ENCODE results near the gene B4GALNT1. TPM values are rescaled to one million over a fixed set of nuclear protein-coding genes. Genes with fewer than 3 reads are reported as not detected.

Gene B4GALNT1
- total RNA-seq: 1.9 and 2.8 TPM in 2 replicates

DNA sequence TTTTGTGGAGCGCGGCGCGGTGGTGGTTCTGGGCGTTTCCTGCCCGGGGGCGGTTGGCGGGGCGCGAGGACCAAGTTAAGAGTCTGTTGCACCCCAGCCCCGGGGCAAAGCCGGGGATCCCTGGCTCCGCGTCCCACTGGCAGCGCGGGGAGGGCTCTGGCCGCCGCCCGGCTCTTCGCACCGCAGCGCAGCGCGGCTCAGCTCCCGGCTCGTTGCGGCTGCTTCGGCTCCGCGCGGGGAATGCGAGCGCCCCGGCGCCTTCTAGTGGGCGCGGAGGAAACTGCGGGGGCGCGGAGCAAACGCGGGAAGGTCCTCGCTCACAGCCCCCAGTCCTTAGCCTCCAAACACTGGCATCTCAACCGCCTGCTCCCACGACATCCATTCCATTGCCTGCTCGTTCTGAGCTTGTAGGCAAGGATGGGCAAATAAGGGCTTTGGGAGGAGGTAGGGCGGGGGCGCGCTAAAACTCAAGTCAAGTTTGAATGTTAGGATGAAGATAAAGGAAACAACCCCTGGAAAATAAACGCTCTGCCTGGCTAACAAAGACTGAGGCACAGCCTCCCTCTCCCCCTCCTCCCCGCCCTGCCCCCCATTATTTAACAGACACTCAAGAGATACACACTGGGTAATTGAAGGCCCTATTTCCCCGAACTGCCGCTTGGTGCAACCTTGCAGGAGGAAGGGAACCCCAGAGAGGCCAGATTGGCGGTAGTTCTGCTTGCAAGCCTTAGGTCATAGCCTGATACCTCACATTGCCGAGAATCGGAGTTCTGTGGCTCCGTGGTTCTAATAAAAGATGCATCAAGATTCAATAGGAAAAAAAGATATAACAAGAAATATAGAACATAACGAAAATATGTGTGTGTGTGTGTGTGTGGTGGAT, at the start of gene B4GALNT1:
TSS of gene B4GALNT1 (minus strand) at position 244 of the 883 bp plus-strand sequence. CDS start 1,069 bp downstream, outside the sequence.

GRCh38 chr12:57611108-57611826, 21.7 kb downstream of the B4GALNT1 start, which contains the start of gene ARHGEF25:
ARHGEF25 (plus strand) TSS chr12:57611435; CDS start chr12:57611895, 460 bp downstream.

GRCh38 chr12:57604454-57604991, 28.5 kb downstream of the B4GALNT1 start, which contains the start of gene DTX3:
DTX3 (plus strand) TSS chr12:57604824; CDS start chr12:57606518, 1,694 bp downstream.

GRCh38 chr12:57590864-57591781, 41.9 kb downstream of the B4GALNT1 start, which contains the start of gene PIP4K2C:
PIP4K2C (plus strand) TSS chr12:57591192; CDS start chr12:57591290, 98 bp downstream.

Other genes with a start within 250 kb of the B4GALNT1 start
- gene R3HDM2, start 202.2 kb downstream of the B4GALNT1 start, total RNA-seq: 6.9 and 8.7 TPM in 2 replicates
- gene INHBC, start 198.4 kb downstream of the B4GALNT1 start, total RNA-seq: not detected in 2 replicates
- gene INHBE, start 177.9 kb downstream of the B4GALNT1 start, total RNA-seq: 0.38 and 0.85 TPM in 2 replicates
- gene GLI1, start 173.4 kb downstream of the B4GALNT1 start, total RNA-seq: under 0.01 and 0.38 TPM in 2 replicates
- 0.38 TPM in 1 of 2 replicates, not detected in the other for gene ARHGAP9, start 153.3 kb downstream of the B4GALNT1 start, total RNA-seq
- 81.5 and 172 TPM in 2 replicates for gene MARS1, start 145.1 kb downstream of the B4GALNT1 start, total RNA-seq
- gene DDIT3, start 112.7 kb downstream of the B4GALNT1 start, total RNA-seq: 17.6 and 85.4 TPM in 2 replicates
- 2.9 and 3.9 TPM in 2 replicates for gene MBD6, start 110.4 kb downstream of the B4GALNT1 start, total RNA-seq
- 79.5 and 89.1 TPM in 2 replicates for gene DCTN2, start 86.0 kb downstream of the B4GALNT1 start, total RNA-seq
- 0.19 and 0.28 TPM in 2 replicates for gene KIF5A, start 83.2 kb downstream of the B4GALNT1 start, total RNA-seq
- 18.2 and 19.2 TPM in 2 replicates for gene PIP4K2C, start 42.0 kb downstream of the B4GALNT1 start, total RNA-seq
- gene DTX3, start 28.4 kb downstream of the B4GALNT1 start, total RNA-seq: 5.4 and 14.7 TPM in 2 replicates
- gene ARHGEF25, start 21.8 kb downstream of the B4GALNT1 start, total RNA-seq: 12.5 and 27.1 TPM in 2 replicates
- gene OS9, start 60.9 kb upstream of the B4GALNT1 start, total RNA-seq: 133 and 376 TPM in 2 replicates
- gene AGAP2, start 105.5 kb upstream of the B4GALNT1 start, total RNA-seq: 0.19 and 0.28 TPM in 2 replicates
- gene TSPAN31, start 111.8 kb upstream of the B4GALNT1 start, total RNA-seq: 86.3 and 103 TPM in 2 replicates
- gene CDK4, start 119.1 kb upstream of the B4GALNT1 start, total RNA-seq: 146 and 166 TPM in 2 replicates
- 0.77 and 3.1 TPM in 2 replicates for gene MARCHF9, start 121.9 kb upstream of the B4GALNT1 start, total RNA-seq
- 0.19 and 1.1 TPM in 2 replicates for gene CYP27B1, start 133.9 kb upstream of the B4GALNT1 start, total RNA-seq
- 5.9 and 15.7 TPM in 2 replicates for gene METTL1, start 138.9 kb upstream of the B4GALNT1 start, total RNA-seq
- gene EEF1AKMT3, start 139.4 kb upstream of the B4GALNT1 start, total RNA-seq: 3.8 and 12.1 TPM in 2 replicates
- gene TSFM, start 149.6 kb upstream of the B4GALNT1 start, total RNA-seq: 16.1 and 22.6 TPM in 2 replicates
- 1.7 and 3.1 TPM in 2 replicates for gene AVIL, start 185.5 kb upstream of the B4GALNT1 start, total RNA-seq
- 38.9 and 51.4 TPM in 2 replicates for gene CTDSP2, start 213.5 kb upstream of the B4GALNT1 start, total RNA-seq

All from regular cardiac myocyte (primary cell).